ENCODE results near the gene MYB. TPM values are rescaled to one million over a fixed set of nuclear protein-coding genes. Genes with fewer than 3 reads are reported as not detected.

Gene MYB
- total RNA-seq, 2 donors from 2014 or later, result 4.3 to 7.2 TPM

GRCh38 chr6:135230711-135231468 lies 49.8 kb downstream of the MYB start:
- 71% methylated on average over 3 of the region's 3 CpGs for WGBS
- intact Hi-C loops (cut with DNase I), result no loop called here
- H3K27ac ChIP-seq, result no peak overlapping the region
- H3K36me3 ChIP-seq, result no peaks in the 10 kb centered on the region
- TF ChIP-seq CTCF (IDR thresholded peaks at IDR 0.05) (no peak), POLR2A (IDR thresholded peaks at IDR 0.05) (no peak), POLR2AphosphoS5 (IDR thresholded peaks at IDR 0.05) (no peak)
- no peaks in the 10 kb centered on the region for H3K27me3 ChIP-seq (replicated peaks; ENCODE audit: insufficient read depth)
- H3K9me3 ChIP-seq, result no peaks in the 10 kb centered on the region
- H3K4me1 ChIP-seq (replicated peaks), result no peaks in the 10 kb centered on the region
- no peak for DNase-seq (ENCODE audit: low spot score)
- no peak overlapping the region for H3K4me3 ChIP-seq

- Histone ChIP-seq H3K4me3 (no peak overlapping the region), H3K27ac (no peak overlapping the region), H3K9me3 (no peaks in the 10 kb centered on the region), H3K4me1 (replicated peaks) (no peaks in the 10 kb centered on the region), H3K36me3 (no peaks in the 10 kb centered on the region), H3K27me3 (replicated peaks; ENCODE audit: insufficient read depth) (no peaks in the 10 kb centered on the region)
- WGBS, result 63% methylated on average over 1 of the region's 1 CpG
- DNase-seq (ENCODE audit: low spot score), result no peak
- TF ChIP-seq CTCF (IDR thresholded peaks at IDR 0.05) (no peak), POLR2AphosphoS5 (IDR thresholded peaks at IDR 0.05) (no peak), POLR2A (IDR thresholded peaks at IDR 0.05) (no peak)
- intact Hi-C loops (cut with DNase I), result no loop called here
Measured at GRCh38 chr6:135231469-135231844, 50.3 kb downstream of the MYB start.

- 68% methylated on average over 5 of the region's 5 CpGs for WGBS
- intact Hi-C loops (cut with DNase I), result no loop called here
Measured at GRCh38 chr6:135233686-135234491, 52.8 kb downstream of the MYB start.

GRCh38 chr6:135234492-135234780 lies 53.3 kb downstream of the MYB start:
- Histone ChIP-seq H3K36me3 (no peaks in the 10 kb centered on the region), H3K27me3 (replicated peaks; ENCODE audit: insufficient read depth) (no peaks in the 10 kb centered on the region), H3K4me3 (no peak overlapping the region), H3K9me3 (no peaks in the 10 kb centered on the region), H3K4me1 (replicated peaks) (no peaks in the 10 kb centered on the region), H3K27ac (no peak overlapping the region)
- TF ChIP-seq POLR2A (IDR thresholded peaks at IDR 0.05), result no peak
- WGBS, result 20% methylated on average over 1 of the region's 1 CpG
- DNase-seq (ENCODE audit: low spot score), result no peak
- intact Hi-C loops (cut with DNase I), result no loop called here

More at GRCh38 chr6:135233686-135234491, 52.8 kb downstream of the MYB start:
- Histone ChIP-seq H3K27me3 (replicated peaks; ENCODE audit: insufficient read depth) (no peaks in the 10 kb centered on the region), H3K27ac (no peak overlapping the region), H3K4me3 (no peak overlapping the region), H3K9me3 (no peaks in the 10 kb centered on the region), H3K4me1 (replicated peaks) (no peaks in the 10 kb centered on the region), H3K36me3 (no peaks in the 10 kb centered on the region)
- DNase-seq (ENCODE audit: low spot score), result no peak
- no peak for TF ChIP-seq CTCF (IDR thresholded peaks at IDR 0.05)
- TF ChIP-seq POLR2A (IDR thresholded peaks at IDR 0.05), result no peak
- TF ChIP-seq POLR2AphosphoS5 (IDR thresholded peaks at IDR 0.05), result no peak

GRCh38 chr6:135235716-135236115 lies 54.6 kb downstream of the MYB start:
- no peak for DNase-seq (ENCODE audit: low spot score)
- H3K4me1 ChIP-seq (replicated peaks), result no peaks in the 10 kb centered on the region
- H3K27ac ChIP-seq, result no peak overlapping the region
- H3K36me3 ChIP-seq, result no peaks in the 10 kb centered on the region
- intact Hi-C loops (cut with DNase I), result no loop called here
- H3K4me3 ChIP-seq, result no peak overlapping the region
- WGBS, result 91% methylated on average over 5 of the region's 5 CpGs
- TF ChIP-seq POLR2A (IDR thresholded peaks at IDR 0.05) (no peak), POLR2AphosphoS5 (IDR thresholded peaks at IDR 0.05) (no peak), CTCF (IDR thresholded peaks at IDR 0.05) (no peak)
- no peaks in the 10 kb centered on the region for H3K27me3 ChIP-seq (replicated peaks; ENCODE audit: insufficient read depth)
- no peaks in the 10 kb centered on the region for H3K9me3 ChIP-seq

Measured in prostate gland (tissue), 2 donors.